Measurements from ENCODE around the gene CRYAB. TPM values are rescaled to one million over a fixed set of nuclear protein-coding genes. Genes with fewer than 3 reads are reported as not detected.
A peak's percentile ranks its signal among the peaks of the same experiment; 100 is the strongest.

Gene CRYAB
- total RNA-seq, 2 donors from 2014 or later: 10.4 to 61.0 TPM

- Histone ChIP-seq H3K4me3 (no peak overlapping the region), H3K36me3 (replicated peaks in 1 of 2; ENCODE audit: insufficient read depth in 1 of 2, low read depth in 2 of 2) (no peaks in the 10 kb centered on the region), H3K27ac (no peak overlapping the region), H3K9me3 (no peaks in the 10 kb centered on the region), H3K4me1 (no peaks in the 10 kb centered on the region), H3K27me3 (no peaks in the 10 kb centered on the region)
- ATAC-seq (no peak), DNase-seq (no peak)
- no peak for TF ChIP-seq POLR2A (IDR thresholded peaks at IDR 0.05)
- no peak for TF ChIP-seq CTCF (IDR thresholded peaks at IDR 0.05)
- 90 to 95% methylated on average over 3 of the region's 3 CpGs for WGBS, 2 donors
- intact Hi-C loops (cut with DNase I): no loop called here
Measured at GRCh38 chr11:111951565-111951964, 40.0 kb upstream of the CRYAB start.

- DNase-seq: no peak
- TF ChIP-seq CTCF (IDR thresholded peaks at IDR 0.05) (no peak), POLR2A (IDR thresholded peaks at IDR 0.05) (no peak)
- 40 to 41% methylated on average over 7 of the region's 7 CpGs for WGBS, 2 donors
- no peaks in the 10 kb centered on the region for H3K9me3 ChIP-seq
- no peak overlapping the region for H3K4me3 ChIP-seq
- no peak for ATAC-seq
- no peaks in the 10 kb centered on the region for H3K27me3 ChIP-seq
- no peaks in the 10 kb centered on the region for H3K4me1 ChIP-seq
- no peaks in the 10 kb centered on the region for H3K36me3 ChIP-seq (replicated peaks in 1 of 2; ENCODE audit: insufficient read depth in 1 of 2, low read depth in 2 of 2)
- no peak overlapping the region for H3K27ac ChIP-seq
- intact Hi-C loops (cut with DNase I): no loop called here
Measured at GRCh38 chr11:111949519-111950426, 38.2 kb upstream of the CRYAB start.

GRCh38 chr11:111947143-111947542 lies 35.6 kb upstream of the CRYAB start:
- intact Hi-C loops (cut with DNase I): no loop called here
- no peak overlapping the region for H3K27ac ChIP-seq
- H3K4me1 ChIP-seq: no peaks in the 10 kb centered on the region
- DNase-seq: no peak
- TF ChIP-seq CTCF (IDR thresholded peaks at IDR 0.05): no peak
- no peak overlapping the region for H3K4me3 ChIP-seq
- ATAC-seq: no peak
- H3K9me3 ChIP-seq: no peaks in the 10 kb centered on the region
- no peaks in the 10 kb centered on the region for H3K36me3 ChIP-seq (replicated peaks in 1 of 2; ENCODE audit: insufficient read depth in 1 of 2, low read depth in 2 of 2)
- H3K27me3 ChIP-seq: no peaks in the 10 kb centered on the region

GRCh38 chr11:111946499-111946898 lies 34.9 kb upstream of the CRYAB start:
- peak; percentile 72 for ATAC-seq
- H3K9me3 ChIP-seq: no peaks in the 10 kb centered on the region
- DNase-seq: peak in 3 of 4 donors; percentile 26 to 47 (median 42)
- no peaks in the 10 kb centered on the region for H3K36me3 ChIP-seq (replicated peaks in 1 of 2; ENCODE audit: insufficient read depth in 1 of 2, low read depth in 2 of 2)
- 63 to 74% methylated on average over 3 of the region's 3 CpGs for WGBS, 2 donors
- no peak overlapping the region for H3K4me3 ChIP-seq
- TF ChIP-seq CTCF (IDR thresholded peaks at IDR 0.05) (no peak), POLR2A (IDR thresholded peaks at IDR 0.05) (no peak)
- no peaks in the 10 kb centered on the region for H3K27me3 ChIP-seq
- no peaks in the 10 kb centered on the region for H3K4me1 ChIP-seq
- peak overlapping the region in 1 of 4 donors; percentile 40 for H3K27ac ChIP-seq
- intact Hi-C loops (cut with DNase I): no loop called here

- no peak overlapping the region for H3K4me3 ChIP-seq
- TF ChIP-seq CTCF (IDR thresholded peaks at IDR 0.05) (no peak), POLR2A (IDR thresholded peaks at IDR 0.05) (no peak)
- ATAC-seq (no peak), DNase-seq (no peak)
- no peaks in the 10 kb centered on the region for H3K27me3 ChIP-seq
- H3K4me1 ChIP-seq: no peaks in the 10 kb centered on the region
- no peaks in the 10 kb centered on the region for H3K9me3 ChIP-seq
- intact Hi-C loops (cut with DNase I): no loop called here
- no peak overlapping the region for H3K27ac ChIP-seq
- no peaks in the 10 kb centered on the region for H3K36me3 ChIP-seq (replicated peaks in 1 of 2; ENCODE audit: insufficient read depth in 1 of 2, low read depth in 2 of 2)
- WGBS, 2 donors: 73 to 88% methylated on average over 1 of the region's 1 CpG
Measured at GRCh38 chr11:111945198-111945597, 33.6 kb upstream of the CRYAB start.
